Endothelial cell of umbilical vein (primary cell): ENCODE data around the gene DOCK1.

Source experiments
- EZH2 ChIP-seq: IDR thresholded peaks from 2 replicates; pipeline ENCODE4 v1.6.1; 2012; ENCODE audit warnings: borderline replicate concordance, low read depth, mild to moderate bottlenecking, moderate library complexity, low read length, inconsistent platforms; ENCODE audit not compliant: severe bottlenecking
- GATA2 ChIP-seq: IDR thresholded peaks from 2 replicates; pipeline ENCODE4 v1.7.0; 2011; ENCODE audit warnings: low read depth, mild to moderate bottlenecking, moderate library complexity, mixed read lengths, low read length; ENCODE audit not compliant: insufficient read length, insufficient read depth
- JUN ChIP-seq: IDR thresholded peaks from 2 replicates; pipeline ENCODE4 v1.6.1; 2011; ENCODE audit warnings: borderline replicate concordance, low read depth; ENCODE audit not compliant: insufficient read length, insufficient read depth
- MYC ChIP-seq: IDR thresholded peaks from one replicate; pipeline ENCODE4 v1.6.1; 2011; ENCODE audit warnings: mild to moderate bottlenecking, low read depth, low read length
- POLR2A ChIP-seq: IDR thresholded peaks from 2 replicates; pipeline ENCODE4 v1.6.1; 2012; ENCODE audit warnings: low read depth, mild to moderate bottlenecking, control low read depth, low read length
- POLR2AphosphoS5 ChIP-seq: IDR thresholded peaks from 2 replicates; pipeline ENCODE4 v1.6.1; 2012; ENCODE audit warnings: low read depth, mild to moderate bottlenecking, control low read depth, low read length, moderate library complexity; ENCODE audit not compliant: insufficient read depth
- TF ChIP-seq, protein P1 (sequence below), 2 donors: IDR thresholded peaks; 1 replicate in 1 of 2; 2 replicates in 1 of 2; pipeline ENCODE4 v1.5.1; 2011; ENCODE audit warnings: low read length in 2 of 2, mild to moderate bottlenecking in 2 of 2, moderate library complexity in 2 of 2, control low read depth in 1 of 2, inconsistent platforms in 1 of 2, low read depth in 1 of 2; ENCODE audit not compliant: insufficient read depth in 1 of 2; ENCODE audit errors: extremely low read depth in 1 of 2
- TF ChIP-seq, protein P2 (sequence below): IDR thresholded peaks from 2 replicates; pipeline ENCODE4 v1.6.1; 2011; ENCODE audit not compliant: insufficient read depth, insufficient read length

DNA sequence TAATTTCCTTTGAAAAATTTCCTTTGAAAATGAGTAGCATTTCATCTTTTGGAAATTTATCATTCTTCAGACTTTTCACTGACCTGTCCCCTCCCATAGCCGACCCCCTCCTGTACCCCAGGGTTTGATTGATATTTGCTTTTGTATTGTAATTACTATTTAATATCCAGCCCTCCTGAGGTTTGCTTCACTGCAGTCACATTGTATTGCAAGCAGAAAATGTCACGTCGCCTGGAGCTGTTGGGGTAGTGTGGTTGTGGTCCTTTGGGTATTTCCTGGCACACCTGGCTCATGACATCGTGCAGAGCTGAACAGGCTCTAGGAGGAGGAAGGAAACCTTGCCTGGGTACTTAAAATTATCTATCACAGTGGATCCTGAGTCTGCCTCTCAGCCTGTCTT lies 175.1 kb downstream of the DOCK1 start:
- TF ChIP-seq POLR2A (no peak), POLR2AphosphoS5 (no peak), EZH2 (no peak), GATA2 (no peak), JUN (no peak), MYC (no peak)
- TF ChIP-seq, protein P1, sequence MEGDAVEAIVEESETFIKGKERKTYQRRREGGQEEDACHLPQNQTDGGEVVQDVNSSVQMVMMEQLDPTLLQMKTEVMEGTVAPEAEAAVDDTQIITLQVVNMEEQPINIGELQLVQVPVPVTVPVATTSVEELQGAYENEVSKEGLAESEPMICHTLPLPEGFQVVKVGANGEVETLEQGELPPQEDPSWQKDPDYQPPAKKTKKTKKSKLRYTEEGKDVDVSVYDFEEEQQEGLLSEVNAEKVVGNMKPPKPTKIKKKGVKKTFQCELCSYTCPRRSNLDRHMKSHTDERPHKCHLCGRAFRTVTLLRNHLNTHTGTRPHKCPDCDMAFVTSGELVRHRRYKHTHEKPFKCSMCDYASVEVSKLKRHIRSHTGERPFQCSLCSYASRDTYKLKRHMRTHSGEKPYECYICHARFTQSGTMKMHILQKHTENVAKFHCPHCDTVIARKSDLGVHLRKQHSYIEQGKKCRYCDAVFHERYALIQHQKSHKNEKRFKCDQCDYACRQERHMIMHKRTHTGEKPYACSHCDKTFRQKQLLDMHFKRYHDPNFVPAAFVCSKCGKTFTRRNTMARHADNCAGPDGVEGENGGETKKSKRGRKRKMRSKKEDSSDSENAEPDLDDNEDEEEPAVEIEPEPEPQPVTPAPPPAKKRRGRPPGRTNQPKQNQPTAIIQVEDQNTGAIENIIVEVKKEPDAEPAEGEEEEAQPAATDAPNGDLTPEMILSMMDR (IDR thresholded peaks at IDR 0.05; ENCODE audit: extremely low read depth in 1 of 2, insufficient read depth in 1 of 2, low read depth in 1 of 2, low read length in 2 of 2), result no peak
- TF ChIP-seq, protein P2, sequence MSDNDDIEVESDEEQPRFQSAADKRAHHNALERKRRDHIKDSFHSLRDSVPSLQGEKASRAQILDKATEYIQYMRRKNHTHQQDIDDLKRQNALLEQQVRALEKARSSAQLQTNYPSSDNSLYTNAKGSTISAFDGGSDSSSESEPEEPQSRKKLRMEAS, result no peak
